H9 (cell line): Measurements from ENCODE around the gene LEO1. TPM values are rescaled to one million over a fixed set of nuclear protein-coding genes. Genes with fewer than 3 reads are reported as not detected.

Experiments
- DNase-seq: peaks from one replicate; pipeline ENCODE4 v3.0.0-alpha.2; 2017
- H2AFZ ChIP-seq: one replicate; pipeline ENCODE4 v1.6.1; 2013; ENCODE audit warnings: mild to moderate bottlenecking, low read length, control low read depth, moderate library complexity
- H2AK5ac ChIP-seq: 2 replicates; pipeline ENCODE4 v1.6.1; 2013; ENCODE audit warnings: low read length, control low read depth, mixed read lengths; ENCODE audit not compliant: insufficient read length
- H2BK120ac ChIP-seq: one replicate; pipeline ENCODE4 v1.6.1; 2013; ENCODE audit warnings: low read depth, mild to moderate bottlenecking, low read length, control low read depth, inconsistent platforms; ENCODE audit not compliant: poor library complexity, severe bottlenecking
- H2BK12ac ChIP-seq: 2 replicates; pipeline ENCODE4 v1.6.1; 2013; ENCODE audit warnings: low read length, control low read depth, mixed read lengths, low read depth; ENCODE audit not compliant: insufficient read length
- H2BK15ac ChIP-seq: 2 replicates; pipeline ENCODE4 v1.6.1; 2013; ENCODE audit warnings: low read depth, low read length, control low read depth
- H2BK20ac ChIP-seq: one replicate; pipeline ENCODE4 v1.6.1; 2013; ENCODE audit warnings: low read depth, mild to moderate bottlenecking, low read length, control low read depth, inconsistent platforms; ENCODE audit not compliant: poor library complexity, severe bottlenecking
- H2BK5ac ChIP-seq: 2 replicates; pipeline ENCODE4 v1.6.1; 2013; ENCODE audit warnings: low read length, control low read depth, mixed read lengths; ENCODE audit not compliant: insufficient read length
- H3K14ac ChIP-seq: 2 replicates; pipeline ENCODE4 v1.6.1; 2013; ENCODE audit warnings: low read length, control low read depth; ENCODE audit not compliant: insufficient read depth
- H3K18ac ChIP-seq: 2 replicates; pipeline ENCODE4 v1.6.1; 2013; ENCODE audit warnings: low read depth, mild to moderate bottlenecking, mixed read lengths, low read length, control low read depth; ENCODE audit not compliant: insufficient read length
- H3K23ac ChIP-seq: 2 replicates; pipeline ENCODE4 v1.6.1; 2013; ENCODE audit warnings: low read length, control low read depth, mixed read lengths, low read depth; ENCODE audit not compliant: insufficient read length
- H3K23me2 ChIP-seq: 2 replicates; pipeline ENCODE4 v1.6.1; 2013; ENCODE audit warnings: low read depth, mild to moderate bottlenecking, mixed read lengths, low read length, control low read depth; ENCODE audit not compliant: insufficient read length, poor library complexity, severe bottlenecking
- H3K27ac ChIP-seq: 2 replicates; pipeline ENCODE4 v1.5.1; 2013; ENCODE audit warnings: low read length, control low read depth, mixed read lengths, low read depth; ENCODE audit not compliant: insufficient read length
- H3K27me3 ChIP-seq: 2 replicates; pipeline ENCODE4 v1.6.1; 2013; ENCODE audit warnings: low read length, control low read depth, inconsistent platforms; ENCODE audit not compliant: insufficient read depth
- H3K4ac ChIP-seq: 2 replicates; pipeline ENCODE4 v1.6.1; 2013; ENCODE audit warnings: low read depth, mild to moderate bottlenecking, control low read depth, inconsistent platforms, low read length, moderate library complexity
- H3K4me1 ChIP-seq: 2 replicates; pipeline ENCODE4 v1.6.1; 2013; ENCODE audit warnings: low read length, control low read depth, inconsistent platforms; ENCODE audit not compliant: insufficient read depth
- H3K4me2 ChIP-seq: 2 replicates; pipeline ENCODE4 v1.6.1; 2013; ENCODE audit warnings: low read length, control low read depth, mixed read lengths; ENCODE audit not compliant: insufficient read length, insufficient read depth
- H3K56ac ChIP-seq: 2 replicates; pipeline ENCODE4 v1.6.1; 2013; ENCODE audit warnings: low read depth, mild to moderate bottlenecking, mixed read lengths, low read length, control low read depth; ENCODE audit not compliant: insufficient read length
- H3K79me1 ChIP-seq: 2 replicates; pipeline ENCODE4 v1.6.1; 2013; ENCODE audit warnings: low read depth, mild to moderate bottlenecking, moderate library complexity, low read length, control low read depth, inconsistent platforms; ENCODE audit not compliant: insufficient read depth, poor library complexity, severe bottlenecking
- H3K79me2 ChIP-seq: 2 replicates; pipeline ENCODE4 v1.6.1; 2013; ENCODE audit warnings: low read length, control low read depth, inconsistent platforms; ENCODE audit not compliant: insufficient read depth
- H3K9ac ChIP-seq: 2 replicates; pipeline ENCODE4 v1.6.1; 2013; ENCODE audit warnings: low read length, control low read depth, mixed read lengths; ENCODE audit not compliant: insufficient read length; ENCODE audit errors: extremely low read depth
- H3K9me3 ChIP-seq: one replicate; pipeline ENCODE4 v1.6.1; 2013; ENCODE audit warnings: low read depth, low read length, inconsistent platforms; ENCODE audit not compliant: control insufficient read depth
- H3T11ph ChIP-seq: one replicate; pipeline ENCODE4 v1.6.1; 2013; ENCODE audit warnings: mild to moderate bottlenecking, low read length, control low read depth, inconsistent platforms
- H4K20me1 ChIP-seq: one replicate; pipeline ENCODE4 v1.6.1; 2013; ENCODE audit not compliant: control insufficient read depth, insufficient read length, insufficient read depth
- H4K5ac ChIP-seq: 2 replicates; pipeline ENCODE4 v1.6.1; 2013; ENCODE audit warnings: low read depth, mild to moderate bottlenecking, mixed read lengths, low read length, control low read depth; ENCODE audit not compliant: insufficient read length
- H4K8ac ChIP-seq: replicated peaks from 2 replicates; pipeline ENCODE4 v1.6.1; 2013; ENCODE audit warnings: low read length, control low read depth, mixed read lengths, low read depth; ENCODE audit not compliant: insufficient read length
- H4K91ac ChIP-seq: 2 replicates; pipeline ENCODE4 v1.6.1; 2013; ENCODE audit warnings: low read depth, mild to moderate bottlenecking, moderate library complexity, mixed read lengths, low read length, control low read depth; ENCODE audit not compliant: insufficient read length
- H3K27ac Mint-ChIP-seq, 3 experiments: 2 replicates in 2 of 3; 3 replicates in 1 of 3; pipeline ENCODE4 v1.8.0; 2020 to 2021; ENCODE audit warnings: mixed read lengths in 3 of 3, mild to moderate bottlenecking in 1 of 3, moderate library complexity in 1 of 3
- H3K27me3 Mint-ChIP-seq: 2 replicates; pipeline ENCODE4 v1.8.0; 2021; ENCODE audit warnings: low read depth, mild to moderate bottlenecking, moderate library complexity, mixed read lengths
- H3K36me3 Mint-ChIP-seq, 3 experiments: 2 replicates in 2 of 3; 3 replicates in 1 of 3; pipeline ENCODE4 v1.8.0; 2020 to 2021; ENCODE audit warnings: low read depth in 3 of 3, mixed read lengths in 3 of 3; ENCODE audit not compliant: insufficient read depth in 1 of 3
- H3K4me1 Mint-ChIP-seq, 2 experiments: 2 replicates each; pipeline ENCODE4 v1.8.0; 2020; ENCODE audit warnings: mixed read lengths in 2 of 2
- H3K4me3 Mint-ChIP-seq, 2 experiments: 2 replicates in 1 of 2; 3 replicates in 1 of 2; pipeline ENCODE4 v1.8.0; 2020 to 2021; ENCODE audit warnings: mild to moderate bottlenecking in 2 of 2, mixed read lengths in 2 of 2, moderate library complexity in 1 of 2
- H3K9me3 Mint-ChIP-seq, 2 experiments: 2 replicates in 1 of 2; 3 replicates in 1 of 2; pipeline ENCODE4 v1.8.0; 2020; ENCODE audit warnings: mild to moderate bottlenecking in 2 of 2, mixed read lengths in 2 of 2, moderate library complexity in 1 of 2
- WGBS: extraction: QIAGEN DNeasy Blood & Tissue Kit; methylation state at CpG from one replicate; pipeline ENCODE4 v1.1.7; 2013; ENCODE audit warnings: missing lambda C conversion rate, low lambda C conversion rate, mixed read lengths; ENCODE audit not compliant: insufficient read length; ENCODE audit errors: extremely low coverage; 5-methylcytosine and 5-hydroxymethylcytosine counted together
- total RNA-seq: library from RNA; stranded (reverse); gene quantifications from 2 replicates; pipeline ENCODE4 v1.2.1, GENCODE V29; 2021
- TF ChIP-seq, protein P1 (sequence below): fragments of 200-600 bp; sonication (generic); conservative IDR thresholded peaks from 3 replicates; pipeline ENCODE4 v1.8.0; 2021; ENCODE audit warnings: antibody characterized with exemption, mild to moderate bottlenecking

Gene LEO1
- total RNA-seq, 1 experiment from 2014 or later, result 30.3 TPM

DNA sequence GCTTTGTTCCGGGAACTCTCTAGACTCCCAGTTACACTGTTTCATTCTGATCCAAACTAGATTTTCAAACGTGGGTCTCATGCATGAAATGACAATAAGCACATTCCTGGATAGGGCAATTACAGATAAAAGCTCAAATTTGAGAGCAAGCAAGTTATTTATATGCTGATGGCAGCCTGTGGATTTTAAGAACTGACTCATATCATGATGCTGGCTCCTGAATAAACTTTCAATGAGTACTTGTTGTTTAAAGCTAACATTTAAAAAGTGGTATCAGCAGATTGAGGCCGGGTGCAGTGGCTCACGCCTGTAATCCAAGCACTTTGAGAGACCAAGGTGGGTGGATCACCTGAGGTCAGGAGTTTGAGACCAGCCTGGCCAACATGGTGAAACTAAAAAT lies 66.6 kb downstream of the LEO1 start:
- H2BK120ac ChIP-seq, result no peak overlapping the region
- H3K27ac ChIP-seq, result no peak overlapping the region
- H3T11ph ChIP-seq, result no peak overlapping the region
- H2BK12ac ChIP-seq, result no peak overlapping the region
- H3K4ac ChIP-seq, result no peak overlapping the region
- H3K9ac ChIP-seq, result no peak overlapping the region
- H3K9me3 ChIP-seq, result no peaks in the 10 kb centered on the region
- no peak overlapping the region for H3K18ac ChIP-seq
- H2BK5ac ChIP-seq, result no peak overlapping the region
- no peak overlapping the region for H2BK20ac ChIP-seq
- H3K14ac ChIP-seq, result no peak overlapping the region
- no peak for DNase-seq
- H3K4me2 ChIP-seq, result no peak overlapping the region
- no peak overlapping the region for H2AFZ ChIP-seq
- H4K5ac ChIP-seq, result no peak overlapping the region
- TF ChIP-seq, protein P1, sequence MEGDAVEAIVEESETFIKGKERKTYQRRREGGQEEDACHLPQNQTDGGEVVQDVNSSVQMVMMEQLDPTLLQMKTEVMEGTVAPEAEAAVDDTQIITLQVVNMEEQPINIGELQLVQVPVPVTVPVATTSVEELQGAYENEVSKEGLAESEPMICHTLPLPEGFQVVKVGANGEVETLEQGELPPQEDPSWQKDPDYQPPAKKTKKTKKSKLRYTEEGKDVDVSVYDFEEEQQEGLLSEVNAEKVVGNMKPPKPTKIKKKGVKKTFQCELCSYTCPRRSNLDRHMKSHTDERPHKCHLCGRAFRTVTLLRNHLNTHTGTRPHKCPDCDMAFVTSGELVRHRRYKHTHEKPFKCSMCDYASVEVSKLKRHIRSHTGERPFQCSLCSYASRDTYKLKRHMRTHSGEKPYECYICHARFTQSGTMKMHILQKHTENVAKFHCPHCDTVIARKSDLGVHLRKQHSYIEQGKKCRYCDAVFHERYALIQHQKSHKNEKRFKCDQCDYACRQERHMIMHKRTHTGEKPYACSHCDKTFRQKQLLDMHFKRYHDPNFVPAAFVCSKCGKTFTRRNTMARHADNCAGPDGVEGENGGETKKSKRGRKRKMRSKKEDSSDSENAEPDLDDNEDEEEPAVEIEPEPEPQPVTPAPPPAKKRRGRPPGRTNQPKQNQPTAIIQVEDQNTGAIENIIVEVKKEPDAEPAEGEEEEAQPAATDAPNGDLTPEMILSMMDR, result no peak
- H3K4me1 Mint-ChIP-seq, result peaks cover 0 to 10% of the 10 kb centered on the region in 2 experiments; a peak in 1 of 4 replicates
- no peaks in the 10 kb centered on the region for H4K20me1 ChIP-seq
- no CpG with 5 or more reads among the region's 4 CpGs for WGBS
- no peak overlapping the region for H4K91ac ChIP-seq
- no peaks in the 10 kb centered on the region for H3K9me3 Mint-ChIP-seq
- no peak overlapping the region for H2AK5ac ChIP-seq
- no peak overlapping the region for H3K56ac ChIP-seq
- H3K36me3 Mint-ChIP-seq, result peaks cover 12 to 36% (median 28%) of the 10 kb centered on the region in 3 experiments; a peak in 6 of 7 replicates
- H3K27me3 Mint-ChIP-seq, result no peaks in the 10 kb centered on the region
- no peaks in the 10 kb centered on the region for H3K79me2 ChIP-seq
- no peaks in the 10 kb centered on the region for H3K23me2 ChIP-seq
- H3K79me1 ChIP-seq, result no peaks in the 10 kb centered on the region
- no peaks in the 10 kb centered on the region for H3K27me3 ChIP-seq
- no peak overlapping the region for H4K8ac ChIP-seq
- H3K23ac ChIP-seq, result no peak overlapping the region
- no peak overlapping the region for H2BK15ac ChIP-seq
- no peaks in the 10 kb centered on the region for H3K4me1 ChIP-seq
- H3K27ac Mint-ChIP-seq, result peak overlapping the region in 1 of 3 experiments; percentile 18; a peak in 2 of 7 replicates
- H3K4me3 Mint-ChIP-seq, result no peak overlapping the region
